Tibial nerve (tissue), 3 donors: ENCODE results near the gene NDUFAF7.

Experiments used
- CTCF ChIP-seq, 5 experiments: fragments of 200-600 bp in 3 of 5; fragments of 450-650 bp in 2 of 5; sonication (generic) in 3 of 5; IDR thresholded peaks; one replicate each; pipeline ENCODE4 v1.5.1; 2016 to 2019; ENCODE audit warnings: antibody characterized with exemption in 5 of 5, mild to moderate bottlenecking in 3 of 5, moderate library complexity in 2 of 5
- POLR2A ChIP-seq, 2 donors: fragments of 450-650 bp; IDR thresholded peaks; one replicate each; pipeline ENCODE4 v1.6.1; 2017; ENCODE audit warnings: antibody characterized with exemption in 2 of 2, mild to moderate bottlenecking in 2 of 2, moderate library complexity in 2 of 2

GRCh38 chr2:37244017-37244416 lies 12.6 kb downstream of the NDUFAF7 start:
- TF ChIP-seq CTCF (IDR thresholded peaks at IDR 0.05) (no peak), POLR2A (IDR thresholded peaks at IDR 0.05) (no peak)
